ENCODE data around the gene CYSRT1.
"Not testable (repeated sequence)": the region's sequence is repeated elsewhere in the genome, so short reads cannot be mapped to it uniquely, and the experiment has no call there.

CYSRT1 gene

DNA sequence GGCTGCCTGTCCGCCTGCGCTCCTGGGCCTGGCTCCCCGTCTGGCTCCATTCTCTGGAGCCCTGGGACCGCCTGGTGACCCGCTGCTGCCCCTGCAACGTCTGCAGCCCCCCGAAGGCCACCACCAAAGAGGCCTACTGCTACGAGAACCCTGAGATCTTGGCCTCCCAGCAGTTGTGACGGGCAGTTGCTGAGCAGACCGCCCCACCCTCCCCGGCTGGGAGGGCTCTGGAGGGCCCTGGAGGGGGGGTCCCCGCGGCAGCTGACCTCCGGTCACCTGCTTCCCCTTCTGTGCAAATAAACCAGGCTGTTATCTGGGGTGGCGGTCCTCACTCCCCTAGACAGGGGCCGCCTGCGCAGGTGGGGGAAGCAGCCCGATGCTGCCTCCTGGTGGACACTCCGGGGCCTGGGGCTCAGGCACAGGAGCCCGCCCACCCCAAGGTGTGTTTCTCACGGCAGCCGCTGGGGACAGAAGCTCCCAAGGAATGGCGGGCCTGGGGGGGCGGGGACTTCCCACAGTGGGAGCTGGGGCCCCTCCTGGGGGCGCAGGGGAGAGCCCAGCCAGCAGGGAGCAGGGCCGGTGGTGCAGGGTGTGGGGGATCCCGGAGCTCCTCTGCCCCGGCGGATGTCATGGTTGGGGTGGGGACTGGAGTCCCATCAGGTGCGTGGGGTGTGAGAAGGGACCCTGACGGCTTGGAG, 11.4 kb downstream of the CYSRT1 start:
- H3K36me3 ChIP-seq (replicated peaks) = no peaks in the 10 kb centered on the region
- in situ Hi-C loops (cut with HindIII; ENCODE audit: low pct_ligation_motif_present, low sequenced_read_pairs) = no loop called here
- no peaks in the 10 kb centered on the region for H3K27me3 ChIP-seq (replicated peaks)
- DNase-seq = peak; percentile 60
- TF ChIP-seq CTCF (IDR thresholded peaks at IDR 0.05; ENCODE audit: low read depth, low read length, missing control alignments) = peak; percentile 100
- no peak overlapping the region for H3K4me3 ChIP-seq (ENCODE audit: low read depth, low read length)
- no peak overlapping the region for H3K27ac ChIP-seq

DNA sequence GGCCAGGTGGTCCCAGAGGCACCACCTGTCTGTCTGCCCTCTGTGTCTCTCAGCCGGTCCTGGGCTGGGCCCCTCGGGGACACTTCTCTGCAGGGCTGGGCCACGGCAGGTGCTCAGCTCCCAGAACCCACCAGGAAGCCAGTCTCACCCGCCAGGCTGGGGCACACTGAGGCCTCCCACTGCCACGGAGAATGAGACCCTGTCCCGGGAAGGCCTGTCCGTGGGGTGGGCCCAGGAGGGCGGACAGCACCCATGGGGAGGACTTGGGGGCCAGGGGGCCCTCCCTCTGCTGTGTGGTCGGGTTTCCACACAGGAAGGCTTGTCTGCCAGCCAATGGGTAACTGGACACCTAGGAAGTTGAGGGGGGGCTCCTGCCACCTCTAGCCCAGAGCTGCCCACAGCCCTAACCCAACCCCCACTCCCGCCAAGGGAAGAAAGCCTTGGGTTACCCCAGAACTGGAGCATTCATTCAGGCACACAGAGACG, 12.0 kb downstream of the CYSRT1 start:
- in situ Hi-C loops (cut with HindIII; ENCODE audit: low pct_ligation_motif_present, low sequenced_read_pairs) = no loop called here
- Histone ChIP-seq H3K36me3 (replicated peaks) (peaks cover 5% of the 10 kb centered on the region), H3K4me3 (ENCODE audit: low read depth, low read length) (no peak overlapping the region), H3K27me3 (replicated peaks) (no peaks in the 10 kb centered on the region), H3K27ac (no peak overlapping the region)
- DNase-seq = no peak
- no peak for TF ChIP-seq CTCF (IDR thresholded peaks at IDR 0.05; ENCODE audit: low read depth, low read length, missing control alignments)

DNA sequence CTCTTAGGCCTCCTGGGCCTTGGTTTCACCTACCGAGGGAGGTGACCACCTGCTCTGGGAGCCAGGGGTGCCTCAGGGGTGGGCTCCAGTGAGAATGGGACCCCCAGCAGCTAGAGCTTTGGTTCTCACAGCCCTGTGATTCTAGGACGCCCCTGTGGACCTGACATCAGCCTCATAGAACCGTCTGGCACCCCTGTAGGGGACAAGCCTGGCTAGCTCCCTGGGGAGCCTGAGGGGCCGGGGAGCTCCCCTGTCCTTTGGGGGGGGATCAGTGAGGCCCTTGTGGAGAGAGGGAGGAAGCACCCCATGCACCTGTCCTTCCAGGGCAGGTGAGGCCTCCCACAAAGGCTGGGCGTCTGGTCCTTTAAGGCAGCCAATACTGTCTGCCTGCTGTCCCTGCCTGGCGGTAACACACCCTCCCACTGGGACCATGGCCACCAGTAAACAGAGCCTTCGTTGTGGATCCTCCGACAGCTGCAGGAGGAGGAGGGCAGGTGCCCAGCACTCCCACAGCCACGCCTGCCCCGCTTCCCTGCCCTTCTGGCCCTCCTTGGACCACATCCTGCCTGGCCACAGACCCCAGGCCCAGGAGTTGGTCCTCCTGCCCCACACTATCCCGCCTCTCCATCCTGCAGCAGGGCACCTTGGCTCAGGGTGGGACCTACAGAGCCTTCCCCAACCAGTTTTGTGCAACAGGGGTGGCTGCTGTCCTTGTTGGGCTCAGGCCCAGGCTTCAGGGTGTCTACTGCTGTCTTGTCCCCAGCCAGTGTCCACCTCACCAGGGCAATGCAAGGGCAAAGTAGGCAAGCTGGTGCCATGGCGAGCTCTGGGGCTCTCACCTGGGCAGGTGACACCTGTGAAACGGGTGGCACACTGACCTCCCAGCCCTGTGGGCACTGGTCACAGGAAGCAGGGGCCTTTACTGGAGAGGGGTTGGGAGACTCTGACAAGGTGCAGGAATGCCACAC, 13.1 kb downstream of the CYSRT1 start:
- no peak for TF ChIP-seq CTCF (IDR thresholded peaks at IDR 0.05; ENCODE audit: low read depth, low read length, missing control alignments)
- Histone ChIP-seq H3K36me3 (replicated peaks) (peaks cover 15% of the 10 kb centered on the region), H3K27ac (no peak overlapping the region), H3K4me3 (ENCODE audit: low read depth, low read length) (no peak overlapping the region), H3K27me3 (replicated peaks) (no peaks in the 10 kb centered on the region)
- in situ Hi-C loops (cut with HindIII; ENCODE audit: low pct_ligation_motif_present, low sequenced_read_pairs) = no loop called here
- DNase-seq = no peak

DNA sequence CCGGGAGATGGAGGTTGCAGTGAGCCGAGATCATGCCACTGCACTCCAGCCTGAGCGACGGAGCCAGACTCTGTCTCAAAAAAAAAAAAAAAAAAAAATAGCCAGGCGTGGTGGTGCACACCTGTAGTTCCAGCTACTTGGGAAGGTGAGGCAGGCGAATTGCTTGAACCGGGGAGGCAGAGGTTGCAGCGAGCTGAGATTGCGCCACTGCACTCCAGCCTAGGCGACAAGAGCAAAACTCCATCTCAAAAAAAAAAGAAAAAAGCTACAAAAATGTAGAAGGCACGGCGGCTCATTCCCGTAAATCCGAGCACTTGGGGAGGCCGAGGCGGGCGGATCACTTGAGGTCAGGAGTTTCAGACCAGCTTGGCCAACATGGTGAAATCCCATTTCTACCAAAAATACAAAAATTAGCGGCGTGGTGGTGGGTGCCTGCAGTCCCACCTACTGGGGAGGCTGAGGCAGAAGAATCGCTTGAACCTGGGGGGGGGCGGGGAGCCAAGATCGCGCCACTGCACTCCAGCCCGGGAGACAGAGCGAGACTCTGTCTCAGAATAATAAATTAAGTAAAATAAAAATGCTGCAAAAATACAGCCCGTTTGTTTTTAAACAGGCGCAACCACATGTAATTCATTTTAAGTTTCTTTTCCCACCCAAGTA, 14.7 kb downstream of the CYSRT1 start:
- DNase-seq; in situ Hi-C loops (cut with HindIII; ENCODE audit: low pct_ligation_motif_present, low sequenced_read_pairs); H3K27me3 ChIP-seq (replicated peaks): not testable (repeated sequence)
- H3K4me3 ChIP-seq (ENCODE audit: low read depth, low read length) = peak overlapping the region; percentile 71
- H3K36me3 ChIP-seq (replicated peaks) = peaks cover 25% of the 10 kb centered on the region
- peak overlapping the region; percentile 78 for H3K27ac ChIP-seq

- peak; percentile 40 for DNase-seq
- peaks cover 25% of the 10 kb centered on the region for H3K36me3 ChIP-seq (replicated peaks)
- H3K27ac ChIP-seq = peak overlapping the region; percentile 78
- H3K27me3 ChIP-seq (replicated peaks) = no peaks in the 10 kb centered on the region
- TF ChIP-seq CTCF (IDR thresholded peaks at IDR 0.05; ENCODE audit: low read depth, low read length, missing control alignments) = no peak
- H3K4me3 ChIP-seq (ENCODE audit: low read depth, low read length) = peak overlapping the region; percentile 71
- in situ Hi-C loops (cut with HindIII; ENCODE audit: low pct_ligation_motif_present, low sequenced_read_pairs) = no loop called here
Observed at GRCh38 chr9:137240318-137240840, 15.4 kb downstream of the CYSRT1 start.
